Measurements from ENCODE around the gene TRMT1.

- TF ChIP-seq CTCF (conservative IDR thresholded peaks at IDR 0.05 in 1 of 2, IDR thresholded peaks at IDR 0.05 in 1 of 2; ENCODE audit: low read depth in 1 of 2, low read length in 2 of 2), result no peak
- no peak for TF ChIP-seq EZH2 (IDR thresholded peaks at IDR 0.05; ENCODE audit: low read length, missing control alignments)
These were observed 14.7 kb downstream of the TRMT1 start for GRCh38 chr19:13101590-13102415.

All from fibroblast of lung (primary cell).